ENCODE data around the gene PET117. TPM values are rescaled to one million over a fixed set of nuclear protein-coding genes. Genes with fewer than 3 reads are reported as not detected.

The PET117 gene
- total RNA-seq, 2 experiments from 2014 or later: 13.6 to 14.6 TPM

DNA sequence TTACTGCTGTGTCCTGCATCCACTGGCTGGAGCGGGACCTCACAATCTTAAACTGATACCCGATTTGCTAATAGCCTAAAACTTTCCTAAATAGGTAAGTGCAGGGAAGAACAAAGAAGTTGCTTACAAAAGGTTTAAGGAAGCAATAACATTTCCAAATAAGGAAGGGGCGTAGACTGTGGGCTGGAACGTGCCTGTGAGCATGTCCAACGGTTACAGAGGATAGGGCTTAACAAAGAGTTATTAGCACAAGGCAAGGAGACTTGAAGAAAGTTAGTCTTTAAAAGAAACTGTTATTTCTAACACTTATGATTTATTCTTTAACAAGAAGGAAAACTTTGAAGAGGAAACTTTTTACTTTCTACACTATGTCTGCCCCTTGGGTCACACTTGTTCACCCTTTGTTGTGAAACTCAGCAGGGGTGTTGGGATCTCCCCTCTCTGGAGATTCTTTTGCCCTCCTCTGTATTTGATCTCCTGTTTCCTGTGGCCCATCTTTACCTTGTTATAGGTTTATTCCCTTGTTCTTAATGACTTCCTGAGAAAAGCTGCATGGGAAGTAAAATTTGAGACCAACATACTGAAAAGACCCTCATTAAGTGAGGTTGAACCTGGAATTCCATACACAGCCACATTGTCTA is 28.7 kb downstream of the PET117 start:
- CTCF ChIA-PET: no interaction called here
- peaks cover 59% of the 10 kb centered on the region for H3K4me1 Mint-ChIP-seq (ENCODE audit: low read depth)

DNA sequence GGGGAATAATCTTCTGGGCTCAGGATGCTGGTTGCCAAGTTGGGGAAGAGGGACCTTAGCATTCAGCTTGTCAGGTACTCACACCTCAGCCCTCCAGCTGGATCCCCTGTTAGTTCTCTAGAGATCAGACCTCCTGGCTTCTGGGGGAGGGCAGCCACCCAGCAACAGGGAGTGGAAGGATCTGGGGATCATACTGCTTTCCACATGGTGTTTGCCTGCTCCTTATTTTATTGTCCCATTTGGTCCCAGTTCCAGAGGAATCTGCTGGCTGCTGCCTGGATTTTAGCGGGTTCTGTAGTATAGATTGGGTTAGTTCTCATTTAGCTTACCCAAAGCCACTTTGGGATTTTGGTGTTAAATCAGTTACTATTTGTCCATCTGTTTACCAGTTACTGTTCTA is 29.3 kb downstream of the PET117 start:
- no peaks in the 10 kb centered on the region for H3K27me3 ChIP-seq (ENCODE audit: control insufficient read depth in 1 of 2, insufficient read depth in 2 of 2, low read length in 2 of 2)
- CTCF ChIA-PET: no interaction called here
- no peak overlapping the region for H3K4me3 ChIP-seq (ENCODE audit: low read length)
- H3K27me3 Mint-ChIP-seq: no peaks in the 10 kb centered on the region
- peaks cover 59% of the 10 kb centered on the region for H3K4me1 Mint-ChIP-seq (ENCODE audit: low read depth)
- H3K9me3 ChIP-seq (ENCODE audit: control insufficient read depth in 1 of 2, insufficient read depth in 1 of 2, low read length in 2 of 2): no peaks in the 10 kb centered on the region
- peaks cover 9% of the 10 kb centered on the region for H3K4me1 ChIP-seq (ENCODE audit: insufficient read depth, low read length)
- H3K27ac ChIP-seq (ENCODE audit: low read depth in 1 of 2, low read length in 2 of 2): no peak overlapping the region
- TF ChIP-seq, protein P1, sequence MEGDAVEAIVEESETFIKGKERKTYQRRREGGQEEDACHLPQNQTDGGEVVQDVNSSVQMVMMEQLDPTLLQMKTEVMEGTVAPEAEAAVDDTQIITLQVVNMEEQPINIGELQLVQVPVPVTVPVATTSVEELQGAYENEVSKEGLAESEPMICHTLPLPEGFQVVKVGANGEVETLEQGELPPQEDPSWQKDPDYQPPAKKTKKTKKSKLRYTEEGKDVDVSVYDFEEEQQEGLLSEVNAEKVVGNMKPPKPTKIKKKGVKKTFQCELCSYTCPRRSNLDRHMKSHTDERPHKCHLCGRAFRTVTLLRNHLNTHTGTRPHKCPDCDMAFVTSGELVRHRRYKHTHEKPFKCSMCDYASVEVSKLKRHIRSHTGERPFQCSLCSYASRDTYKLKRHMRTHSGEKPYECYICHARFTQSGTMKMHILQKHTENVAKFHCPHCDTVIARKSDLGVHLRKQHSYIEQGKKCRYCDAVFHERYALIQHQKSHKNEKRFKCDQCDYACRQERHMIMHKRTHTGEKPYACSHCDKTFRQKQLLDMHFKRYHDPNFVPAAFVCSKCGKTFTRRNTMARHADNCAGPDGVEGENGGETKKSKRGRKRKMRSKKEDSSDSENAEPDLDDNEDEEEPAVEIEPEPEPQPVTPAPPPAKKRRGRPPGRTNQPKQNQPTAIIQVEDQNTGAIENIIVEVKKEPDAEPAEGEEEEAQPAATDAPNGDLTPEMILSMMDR (IDR thresholded peaks at IDR 0.05): no peak
- POLR2A ChIA-PET: interaction anchor here (1.4 kb wide), 1 partner anchor 29 kb away, joined by 5 read pairs; no protein-coding TSS in a partner anchor
- H3K36me3 ChIP-seq (ENCODE audit: insufficient read depth, low read length): peaks cover 23% of the 10 kb centered on the region
- H3K36me3 Mint-ChIP-seq (ENCODE audit: low read depth): peaks cover 91% of the 10 kb centered on the region
- ATAC-seq (ENCODE audit: poor library complexity) (no peak), DNase-seq (no peak)
- H3K27ac Mint-ChIP-seq: peak overlapping the region; percentile 79
- no peak overlapping the region for H3K4me3 Mint-ChIP-seq
- intact Hi-C loops (cut with DNase I, micrococcal nuclease): no loop called here
- no peaks in the 10 kb centered on the region for H3K9me3 Mint-ChIP-seq

More for the DNA sequence above, 28.7 kb downstream of the PET117 start:
- Mint-ChIP-seq H3K36me3 (ENCODE audit: low read depth) (peaks cover 92% of the 10 kb centered on the region), H3K4me3 (no peak overlapping the region), H3K27ac (peak overlapping the region; percentile 79), H3K27me3 (no peaks in the 10 kb centered on the region), H3K9me3 (no peaks in the 10 kb centered on the region)
- peaks cover 29% of the 10 kb centered on the region for H3K36me3 ChIP-seq (ENCODE audit: insufficient read depth, low read length)
- H3K4me1 ChIP-seq (ENCODE audit: insufficient read depth, low read length): peaks cover 9% of the 10 kb centered on the region
- H3K9me3 ChIP-seq (ENCODE audit: control insufficient read depth in 1 of 2, insufficient read depth in 1 of 2, low read length in 2 of 2): no peaks in the 10 kb centered on the region
- ATAC-seq (ENCODE audit: poor library complexity): no peak
- intact Hi-C loops (cut with DNase I, micrococcal nuclease): no loop called here
- no peak overlapping the region for H3K4me3 ChIP-seq (ENCODE audit: low read length)
- H3K27me3 ChIP-seq (ENCODE audit: control insufficient read depth in 1 of 2, insufficient read depth in 2 of 2, low read length in 2 of 2): no peaks in the 10 kb centered on the region
- DNase-seq: no peak
- TF ChIP-seq, protein P1 (IDR thresholded peaks at IDR 0.05): no peak
- no peak overlapping the region for H3K27ac ChIP-seq (ENCODE audit: low read depth in 1 of 2, low read length in 2 of 2)
- POLR2A ChIA-PET: interaction anchor here (1.3 to 1.4 kb wide), 3 partner anchors 28 to 121 kb away, joined by 3 to 5 read pairs (median 4); partner anchors contain the start of genes KAT14 and PET117

DNA sequence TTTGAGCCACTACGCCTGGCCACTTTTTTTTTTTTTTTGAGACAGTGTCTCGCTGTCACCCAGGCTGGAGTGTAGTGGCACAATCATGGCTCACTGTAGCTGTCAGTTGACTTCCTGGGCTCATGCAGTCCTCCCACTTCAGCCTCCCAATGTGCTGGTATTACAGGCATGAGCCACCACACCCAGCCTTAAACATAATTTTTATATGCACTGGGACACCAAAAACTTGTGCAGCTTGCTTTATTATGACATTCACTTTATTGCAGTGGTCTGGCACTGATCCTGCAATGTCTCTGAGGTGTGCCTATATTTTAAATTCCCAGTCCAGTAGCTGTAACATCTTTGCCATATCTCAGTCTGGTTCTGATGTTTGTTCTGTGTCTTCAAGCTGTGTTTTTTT is 34.7 kb downstream of the PET117 start:
- Mint-ChIP-seq H3K36me3 (ENCODE audit: low read depth) (peaks cover 88% of the 10 kb centered on the region), H3K9me3 (no peaks in the 10 kb centered on the region), H3K27ac (no peak overlapping the region), H3K4me1 (ENCODE audit: low read depth) (peaks cover 36% of the 10 kb centered on the region), H3K4me3 (no peak overlapping the region), H3K27me3 (no peaks in the 10 kb centered on the region)
- DNase-seq (no peak), ATAC-seq (ENCODE audit: poor library complexity) (no peak)
- Histone ChIP-seq H3K9me3 (ENCODE audit: control insufficient read depth in 1 of 2, insufficient read depth in 1 of 2, low read length in 2 of 2) (no peaks in the 10 kb centered on the region), H3K4me1 (ENCODE audit: insufficient read depth, low read length) (no peaks in the 10 kb centered on the region), H3K27ac (ENCODE audit: low read depth in 1 of 2, low read length in 2 of 2) (no peak overlapping the region), H3K4me3 (ENCODE audit: low read length) (no peak overlapping the region), H3K36me3 (ENCODE audit: insufficient read depth, low read length) (peaks cover 19% of the 10 kb centered on the region), H3K27me3 (ENCODE audit: control insufficient read depth in 1 of 2, insufficient read depth in 2 of 2, low read length in 2 of 2) (no peaks in the 10 kb centered on the region)
- intact Hi-C loops (cut with DNase I, micrococcal nuclease): no loop called here
- TF ChIP-seq, protein P1 (IDR thresholded peaks at IDR 0.05): no peak
- CTCF ChIA-PET: no interaction called here
- POLR2A ChIA-PET: interaction anchor here (0.8 kb wide), 1 partner anchor 15 kb away, joined by 3 read pairs; no protein-coding TSS in a partner anchor

Data from CD4-positive, alpha-beta T cell (primary cell).